HT1080 (cell line): ENCODE data around the gene GNB5. TPM values are rescaled to one million over a fixed set of nuclear protein-coding genes. Genes with fewer than 3 reads are reported as not detected.
"Not testable (repeated sequence)": the region's sequence is repeated elsewhere in the genome, so short reads cannot be mapped to it uniquely, and the experiment has no call there.

ENCODE experiments used
- DNase-seq: peaks from one replicate; pipeline ENCODE4 v3.0.0-alpha.2; 2015; ENCODE audit warnings: low read depth
- polyA plus RNA-seq, 2 experiments: library from polyadenylated mRNA; depleted of rRNA; stranded (reverse); fragments of >200 nt; gene quantifications; 2 replicates each; pipeline ENCODE4 v1.2.3, GENCODE V29; 2015
- total RNA-seq: library from RNA; depleted of rRNA; stranded (reverse); fragments of >200 nt; shearing (Covaris generic); gene quantifications from 2 replicates; pipeline ENCODE4 v1.2.3, GENCODE V29; 2014; rRNA removed

GNB5 gene
- 38.2 and 46.3 TPM in 2 replicates for total RNA-seq
- 34.2 and 38.6 TPM in 2 replicates for polyA plus RNA-seq (2015; cell fraction: cytosol; rRNA removed)
- polyA plus RNA-seq (2015; cell fraction: nucleus; rRNA removed) = 23.1 and 29.1 TPM in 2 replicates

- no peak for DNase-seq
Measured at GRCh38 chr15:52191207-52191606, at the start of gene GNB5. Gene GNB5 (minus strand): TSS chr15:52191392. CDS start chr15:52184676, 6,716 bp downstream.

GRCh38 chr15:52240166-52240565 is 49.0 kb upstream of the GNB5 start:
- DNase-seq = no peak

GRCh38 chr15:52238989-52239525 is 47.9 kb upstream of the GNB5 start:
- DNase-seq = not testable (repeated sequence)

- no peak for DNase-seq
Measured at GRCh38 chr15:52238149-52238548, 47.0 kb upstream of the GNB5 start.

GRCh38 chr15:52236013-52236412 is 44.8 kb upstream of the GNB5 start:
- DNase-seq = peak; percentile 25

GRCh38 chr15:52234596-52235541 is 43.7 kb upstream of the GNB5 start:
- no peak for DNase-seq

GRCh38 chr15:52233405-52233804 is 42.2 kb upstream of the GNB5 start:
- DNase-seq = no peak

GRCh38 chr15:52232327-52232726 is 41.1 kb upstream of the GNB5 start:
- no peak for DNase-seq

GRCh38 chr15:52230073-52230472 is 38.9 kb upstream of the GNB5 start:
- no peak for DNase-seq

- peak; percentile 46 for DNase-seq
Measured at GRCh38 chr15:52228921-52229320, 37.7 kb upstream of the GNB5 start.

GRCh38 chr15:52227456-52227855 is 36.3 kb upstream of the GNB5 start:
- peak; percentile 77 for DNase-seq

- no peak for DNase-seq
Measured at GRCh38 chr15:52225230-52225629, 34.0 kb upstream of the GNB5 start.

- DNase-seq = no peak
Measured at GRCh38 chr15:52224211-52224610, 33.0 kb upstream of the GNB5 start.

- no peak for DNase-seq
Measured at GRCh38 chr15:52221730-52222129, 30.5 kb upstream of the GNB5 start.

- DNase-seq = no peak
Measured at GRCh38 chr15:52220937-52221660, 29.9 kb upstream of the GNB5 start.

GRCh38 chr15:52220251-52220650 is 29.1 kb upstream of the GNB5 start:
- no peak for DNase-seq

GRCh38 chr15:52218816-52219215 is 27.6 kb upstream of the GNB5 start:
- DNase-seq = no peak

GRCh38 chr15:52218371-52218770 is 27.2 kb upstream of the GNB5 start:
- no peak for DNase-seq

- DNase-seq = no peak
Measured at GRCh38 chr15:52217186-52217585, 26.0 kb upstream of the GNB5 start.

GRCh38 chr15:52214553-52214952 is 23.4 kb upstream of the GNB5 start:
- DNase-seq = no peak

GRCh38 chr15:52213206-52213605 is 22.0 kb upstream of the GNB5 start:
- no peak for DNase-seq
